ENCODE data around the gene HSPG2. TPM values are rescaled to one million over a fixed set of nuclear protein-coding genes. Genes with fewer than 3 reads are reported as not detected.

Gene HSPG2
- total and polyA plus RNA-seq, 9 of the 15 experiments (the other 6 are each of a cell fraction or from before 2014, with no cell fraction given): 0.14 to 160 (median 15.7) TPM

GRCh38 chr1:21904704-21905520 lies 32.2 kb downstream of the HSPG2 start (continued):
- peak; percentile 95; the same call in 1 of the 2 replicates for TF ChIP-seq STAT6 (CRISPR knock-in tag; IDR thresholded peaks at IDR 0.05)
- TF ChIP-seq SPI1 (IDR thresholded peaks at IDR 0.05; ENCODE audit: borderline replicate concordance, low read depth, low read length): peak; percentile 49; the same call in 1 of the 2 replicates
- TF ChIP-seq ZNF57 (CRISPR knock-in tag; IDR thresholded peaks at IDR 0.05): peak; percentile 81; the same call in 1 of the 2 replicates
- TF ChIP-seq KHSRP (IDR thresholded peaks at IDR 0.05): peak; percentile 98
- TF ChIP-seq THAP7 (CRISPR knock-in tag; IDR thresholded peaks at IDR 0.05): no peak
- no peak; the same call in 1 of the 2 replicates for TF ChIP-seq RERE (CRISPR knock-in tag; IDR thresholded peaks at IDR 0.05; ENCODE audit: borderline replicate concordance)
- TF ChIP-seq SAP30 (IDR thresholded peaks at IDR 0.05; ENCODE audit: borderline replicate concordance, insufficient read depth, low read depth, low read length, poor library complexity, severe bottlenecking): no peak
- TF ChIP-seq SMAD4 (CRISPR knock-in tag; conservative IDR thresholded peaks at IDR 0.05): peak; percentile 99
- TF ChIP-seq CHD4 (IDR thresholded peaks at IDR 0.05; ENCODE audit: insufficient read depth, insufficient replicate concordance, low read depth, low read length, poor library complexity, severe bottlenecking): no peak
- TF ChIP-seq RAD51 (IDR thresholded peaks at IDR 0.05; ENCODE audit: borderline replicate concordance, low read depth): peak; percentile 76
- TF ChIP-seq THAP12 (CRISPR knock-in tag; IDR thresholded peaks at IDR 0.05): peak; percentile 71
- TF ChIP-seq ZBTB26 (CRISPR knock-in tag; IDR thresholded peaks at IDR 0.05): peak; percentile 99
- no peak for TF ChIP-seq PURB (CRISPR knock-in tag; IDR thresholded peaks at IDR 0.05; ENCODE audit: low read depth)
